Measurements from ENCODE around the gene ADIPOR2. TPM values are rescaled to one million over a fixed set of nuclear protein-coding genes. Genes with fewer than 3 reads are reported as not detected.
A peak's percentile ranks its signal among the peaks of the same experiment; 100 is the strongest.

Gene ADIPOR2
- total and polyA plus RNA-seq, 2 of the 4 experiments (the other 2 are of a cell fraction), result 20.0 to 24.9 TPM

- in situ Hi-C loops (cut with MboI; ENCODE audit: low sequenced_read_pairs) (no loop called here), intact Hi-C loops (cut with micrococcal nuclease) (no loop called here), dilution Hi-C loops (cut with HindIII; ENCODE audit: low sequenced_read_pairs, unreplicated experiment) (no loop called here)
- Histone ChIP-seq H2AK5ac (ENCODE audit: low read depth, low read length) (no peak overlapping the region), H3K9me1 (ENCODE audit: insufficient read depth, low read length) (no peaks in the 10 kb centered on the region; the same call in 1 of the 2 replicates), H4K5ac (ENCODE audit: low read depth, low read length) (no peak overlapping the region), H4K8ac (ENCODE audit: low read depth in 2 of 2, low read length in 2 of 2) (no peak overlapping the region), H3K9me3 (ENCODE audit: control insufficient read depth, insufficient read depth, low read length) (no peaks in the 10 kb centered on the region), H2BK15ac (ENCODE audit: low read depth, low read length) (no peak overlapping the region), H4K91ac (ENCODE audit: insufficient read depth, low read depth, low read length) (no peak overlapping the region), H3K27ac (ENCODE audit: insufficient read depth, low read length) (no peak overlapping the region), H3K27me3 (ENCODE audit: control insufficient read depth, insufficient read depth, low read length) (no peaks in the 10 kb centered on the region), H2BK20ac (ENCODE audit: low read depth, low read length) (no peak overlapping the region), H3K4me1 (ENCODE audit: control insufficient read depth, insufficient read depth, low read length) (peaks cover 2% of the 10 kb centered on the region; the same call in 1 of the 2 replicates), H3K56ac (ENCODE audit: extremely low read depth, insufficient read depth, low read length) (no peak overlapping the region), H2AK9ac (replicated peaks; ENCODE audit: low read depth, low read length, poor library complexity) (no peak overlapping the region), H3K18ac (ENCODE audit: low read depth, low read length) (no peak overlapping the region), H3K14ac (replicated peaks; ENCODE audit: low read depth, low read length) (no peak overlapping the region), H2BK120ac (ENCODE audit: low read depth, low read length) (no peak overlapping the region), H2BK5ac (ENCODE audit: low read depth, low read length, poor library complexity, severe bottlenecking) (no peak overlapping the region), H3K79me1 (ENCODE audit: low read depth in 1 of 2, low read length in 2 of 2) (peaks cover 24 to 58% of the 10 kb centered on the region in 2 experiments), H2AFZ (replicated peaks; ENCODE audit: low read length, poor library complexity) (no peak overlapping the region), H3K9ac (ENCODE audit: low read depth, low read length) (no peak overlapping the region), H3K4me2 (ENCODE audit: low read depth, low read length) (no peak overlapping the region), H3K4ac (ENCODE audit: low read depth, low read length) (no peak overlapping the region), H3K4me3 (ENCODE audit: insufficient read depth, low read depth, low read length) (no peak overlapping the region), H4K20me1 (ENCODE audit: insufficient read depth, low read length) (peaks cover 35% of the 10 kb centered on the region), H3K36me3 (ENCODE audit: control insufficient read depth, insufficient read depth, low read length) (peaks cover 3% of the 10 kb centered on the region; the same call in 1 of the 2 replicates), H3K23ac (ENCODE audit: low read depth, low read length) (no peak overlapping the region)
- ATAC-seq (ENCODE audit: low read depth), result peak; percentile 56
- DNase-seq, result peak; percentile 65
- CTCF ChIA-PET, result interaction anchor here (0.7 kb wide), 1 partner anchor 18 kb away, joined by 4 read pairs; no protein-coding TSS in a partner anchor
- no TSS peak for BruUV-seq (replicated peaks)
- no peak for TF ChIP-seq RCOR1 (IDR thresholded peaks at IDR 0.05; ENCODE audit: insufficient replicate concordance, low read length)
- no peak for TF ChIP-seq RFX5 (IDR thresholded peaks at IDR 0.05; ENCODE audit: low read depth, low read length)
- TF ChIP-seq RAD21 (IDR thresholded peaks at IDR 0.05; ENCODE audit: low read length), result no peak
- TF ChIP-seq CTCF (conservative IDR thresholded peaks at IDR 0.05; ENCODE audit: low read depth, low read length), result no peak
- TF ChIP-seq CEBPB (IDR thresholded peaks at IDR 0.05; ENCODE audit: low read depth, low read length), result no peak
- no peak for TF ChIP-seq CHD1 (IDR thresholded peaks at IDR 0.05; ENCODE audit: low read depth, low read length)
- TF ChIP-seq BHLHE40 (IDR thresholded peaks at IDR 0.05; ENCODE audit: low read depth, low read length), result no peak
- TF ChIP-seq NFE2L2 (IDR thresholded peaks at IDR 0.05; ENCODE audit: low read depth, low read length), result no peak
- TF ChIP-seq MAZ (IDR thresholded peaks at IDR 0.05; ENCODE audit: borderline replicate concordance, low read depth, low read length), result no peak
- TF ChIP-seq USF2 (IDR thresholded peaks at IDR 0.05; ENCODE audit: low read depth, low read length), result no peak
- no peak for TF ChIP-seq MAFK (IDR thresholded peaks at IDR 0.05; ENCODE audit: low read depth, low read length)
- no peak for TF ChIP-seq SMC3 (IDR thresholded peaks at IDR 0.05; ENCODE audit: low read depth, low read length)
- TF ChIP-seq FOS (IDR thresholded peaks at IDR 0.05; ENCODE audit: low read depth, low read length), result no peak
- TF ChIP-seq MXI1 (IDR thresholded peaks at IDR 0.05; ENCODE audit: borderline replicate concordance, low read depth, low read length), result no peak
- TF ChIP-seq POLR2A (IDR thresholded peaks at IDR 0.05; ENCODE audit: low read depth, low read length), result no peak
- TF ChIP-seq ELK1 (IDR thresholded peaks at IDR 0.05; ENCODE audit: borderline replicate concordance, low read depth, low read length), result no peak
- POLR2A ChIA-PET (ENCODE audit: unreplicated experiment), result no interaction called here
Observed at GRCh38 chr12:1716911-1717310, 26.0 kb downstream of the ADIPOR2 start.
